ENCODE results near the gene GFER.

The GFER gene

GRCh38 chr16:1976951-1977874 is 6.8 kb upstream of the GFER start:
- TF ChIP-seq, protein P1, sequence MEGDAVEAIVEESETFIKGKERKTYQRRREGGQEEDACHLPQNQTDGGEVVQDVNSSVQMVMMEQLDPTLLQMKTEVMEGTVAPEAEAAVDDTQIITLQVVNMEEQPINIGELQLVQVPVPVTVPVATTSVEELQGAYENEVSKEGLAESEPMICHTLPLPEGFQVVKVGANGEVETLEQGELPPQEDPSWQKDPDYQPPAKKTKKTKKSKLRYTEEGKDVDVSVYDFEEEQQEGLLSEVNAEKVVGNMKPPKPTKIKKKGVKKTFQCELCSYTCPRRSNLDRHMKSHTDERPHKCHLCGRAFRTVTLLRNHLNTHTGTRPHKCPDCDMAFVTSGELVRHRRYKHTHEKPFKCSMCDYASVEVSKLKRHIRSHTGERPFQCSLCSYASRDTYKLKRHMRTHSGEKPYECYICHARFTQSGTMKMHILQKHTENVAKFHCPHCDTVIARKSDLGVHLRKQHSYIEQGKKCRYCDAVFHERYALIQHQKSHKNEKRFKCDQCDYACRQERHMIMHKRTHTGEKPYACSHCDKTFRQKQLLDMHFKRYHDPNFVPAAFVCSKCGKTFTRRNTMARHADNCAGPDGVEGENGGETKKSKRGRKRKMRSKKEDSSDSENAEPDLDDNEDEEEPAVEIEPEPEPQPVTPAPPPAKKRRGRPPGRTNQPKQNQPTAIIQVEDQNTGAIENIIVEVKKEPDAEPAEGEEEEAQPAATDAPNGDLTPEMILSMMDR (IDR thresholded peaks at IDR 0.05), result no peak

- TF ChIP-seq, protein P1 (IDR thresholded peaks at IDR 0.05), result no peak
Measured at GRCh38 chr16:1977875-1978268, 6.1 kb upstream of the GFER start.

DNA sequence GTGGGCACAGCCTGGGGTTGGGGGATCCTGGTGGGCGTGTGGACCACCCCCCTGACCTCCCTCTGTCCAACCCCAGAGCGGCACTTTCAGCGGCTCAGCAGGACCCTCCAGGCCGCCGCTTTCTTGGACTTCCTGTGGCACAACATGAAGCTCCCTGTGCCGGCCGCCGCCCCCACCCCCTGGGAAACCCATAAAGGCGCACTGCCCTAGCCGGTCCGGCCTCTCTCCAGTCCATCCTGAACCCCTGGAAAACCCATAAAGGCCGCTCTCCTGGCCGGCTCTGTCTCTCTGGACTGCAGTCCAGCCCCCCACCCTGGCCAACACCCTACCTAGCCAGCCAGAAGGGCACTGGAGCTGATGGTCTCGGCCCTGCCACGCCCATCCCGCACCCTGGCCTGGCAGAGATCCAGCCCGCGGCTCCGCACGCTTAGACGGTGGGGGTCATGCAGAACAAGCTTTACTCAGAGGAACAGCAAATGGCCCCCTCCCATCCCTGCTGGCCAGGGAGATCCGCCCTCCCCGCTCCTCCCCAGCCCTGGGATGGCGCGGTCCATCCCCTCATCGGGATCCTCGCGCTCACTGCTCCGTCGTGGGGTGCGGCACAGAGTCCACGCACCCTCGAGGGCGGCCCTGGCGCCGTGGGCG is 5.4 kb upstream of the GFER start:
- TF ChIP-seq, protein P1 (IDR thresholded peaks at IDR 0.05), result no peak

DNA sequence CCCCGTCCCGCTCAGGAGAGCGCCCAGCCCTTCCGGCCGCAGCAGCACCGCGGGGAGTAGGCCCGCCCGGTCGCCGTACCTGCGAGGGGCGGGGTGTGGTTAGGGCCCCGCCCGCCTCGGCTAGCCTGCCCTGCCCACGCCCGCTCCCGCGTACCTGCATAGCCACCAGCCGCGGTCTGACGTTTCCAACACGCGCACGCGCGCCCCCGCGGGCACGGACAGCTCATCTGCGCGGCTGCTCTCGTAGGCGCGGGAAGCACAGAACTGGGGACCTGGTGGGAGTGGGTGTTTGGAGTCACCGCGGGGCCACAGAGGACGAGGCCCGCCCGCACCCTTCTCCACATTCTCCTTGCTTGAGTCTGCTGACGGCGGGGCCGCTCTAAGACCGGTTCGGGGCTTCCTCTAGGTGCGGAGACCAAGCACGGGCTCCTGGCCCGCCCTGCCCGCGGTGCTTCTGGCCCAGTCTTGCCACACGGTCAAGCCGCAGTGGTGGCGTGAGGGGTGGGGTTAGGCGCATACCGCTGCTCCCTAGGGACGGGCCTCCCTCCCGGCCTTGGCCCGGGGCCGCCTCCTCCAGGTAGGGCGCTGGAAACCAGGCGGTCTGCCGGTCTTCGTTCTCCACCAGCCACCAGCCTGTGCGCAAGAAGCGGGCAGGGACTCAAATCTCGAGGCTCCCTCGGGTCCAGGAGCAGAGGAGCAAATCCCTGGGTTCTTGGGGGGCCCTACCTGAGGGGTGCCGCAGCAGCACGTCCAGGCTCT is 4.5 kb upstream of the GFER start:
- TF ChIP-seq, protein P1 (IDR thresholded peaks at IDR 0.05), result no peak

DNA sequence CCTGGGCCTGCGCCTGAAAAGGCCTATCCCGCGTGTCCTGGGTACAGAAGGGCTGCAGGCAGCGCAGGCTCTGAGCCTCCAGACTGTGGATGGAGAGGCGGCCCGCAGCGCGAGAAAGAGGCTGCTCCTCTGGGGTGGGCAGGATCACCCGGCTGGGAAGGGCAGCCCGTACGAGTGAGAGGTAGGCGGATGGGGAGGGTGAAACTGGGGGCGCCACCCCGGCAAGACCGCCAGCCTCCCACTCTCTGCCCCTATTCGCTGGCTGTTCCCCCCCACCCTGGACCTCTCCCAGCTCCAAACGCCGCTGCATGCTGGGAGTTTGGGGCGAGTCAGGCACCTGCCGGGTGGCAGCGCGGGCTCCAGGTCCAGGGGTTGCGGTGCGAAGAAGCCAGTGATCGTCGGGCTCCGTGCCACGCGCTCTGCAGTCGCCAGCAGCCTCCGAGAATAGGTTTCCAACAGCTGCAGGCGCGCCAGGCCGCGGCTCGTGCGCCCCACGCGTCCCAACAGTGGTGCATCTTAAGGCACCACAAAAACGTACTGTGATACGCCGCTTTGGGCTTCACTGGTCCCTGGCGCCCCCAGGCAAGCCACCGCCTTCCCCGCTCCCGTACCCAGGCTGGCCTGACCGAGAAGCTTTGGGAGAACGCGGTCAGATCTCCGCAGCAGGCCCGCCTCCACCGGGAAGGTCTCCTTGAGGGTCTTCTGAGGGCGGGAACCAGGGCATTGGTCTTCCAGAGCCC is 3.8 kb upstream of the GFER start:
- TF ChIP-seq, protein P1 (IDR thresholded peaks at IDR 0.05), result no peak

- TF ChIP-seq, protein P1 (IDR thresholded peaks at IDR 0.05), result no peak
Measured at GRCh38 chr16:1980770-1981087, 3.3 kb upstream of the GFER start.

DNA sequence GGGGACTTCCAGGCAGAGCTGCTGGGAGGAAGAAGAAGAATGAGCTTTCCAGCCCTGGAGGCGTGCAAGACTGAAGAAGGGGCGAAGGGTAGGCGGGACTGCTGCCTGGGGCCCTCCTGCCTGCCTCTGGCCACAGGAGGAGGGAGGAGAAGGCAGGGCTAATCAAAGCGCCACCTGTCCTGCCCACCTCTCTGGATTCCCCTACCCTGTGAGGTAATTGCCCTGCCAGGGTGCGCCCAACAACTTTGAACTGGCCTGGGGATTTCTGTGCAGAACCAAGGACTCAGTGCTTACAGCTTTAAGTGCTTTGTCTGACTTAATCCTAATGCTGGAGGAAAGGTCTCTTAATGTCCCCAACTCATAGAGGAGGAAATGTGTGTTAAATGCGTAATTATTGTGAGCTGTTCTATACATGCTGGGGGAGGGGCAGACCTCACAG is 2.6 kb upstream of the GFER start, which contains the start of gene NOXO1:
Gene NOXO1 (minus strand): TSS at position 72 of the 439 bp plus-strand sequence. CDS start 290 bp downstream, outside the sequence.
- TF ChIP-seq, protein P1 (IDR thresholded peaks at IDR 0.05), result no peak

Measured in LNCAP (cell line).